Ectodermal cell (in vitro differentiated cells): ENCODE measurements around the gene TRPV5.

ENCODE experiments used
- H3K27ac ChIP-seq: 2 replicates; pipeline ENCODE4 v1.7.0; 2013; ENCODE audit warnings: mild to moderate bottlenecking, low read depth, low read length; ENCODE audit not compliant: insufficient read depth, poor library complexity, severe bottlenecking
- H3K27me3 ChIP-seq: 2 replicates; pipeline ENCODE4 v1.7.0; 2013; ENCODE audit warnings: mild to moderate bottlenecking, low read length; ENCODE audit not compliant: insufficient read depth, control insufficient read depth, poor library complexity, severe bottlenecking
- H3K36me3 ChIP-seq: one replicate; pipeline ENCODE4 v1.7.0; 2013; ENCODE audit warnings: low read length; ENCODE audit not compliant: control insufficient read depth, insufficient read depth
- H3K4me1 ChIP-seq: one replicate; pipeline ENCODE4 v1.7.0; 2013; ENCODE audit warnings: low read length; ENCODE audit not compliant: control insufficient read depth, insufficient read depth
- H3K4me3 ChIP-seq: 2 replicates; pipeline ENCODE4 v1.7.0; 2013; ENCODE audit warnings: low read depth, low read length, control low read depth; ENCODE audit not compliant: insufficient read depth
- H3K9me3 ChIP-seq: 2 replicates; pipeline ENCODE4 v1.7.0; 2013; ENCODE audit warnings: mild to moderate bottlenecking, low read length, moderate library complexity; ENCODE audit not compliant: control insufficient read depth
- WGBS, 2 experiments: methylation state at CpG; one replicate each; pipeline ENCODE4 v1.1.7; 2013; ENCODE audit warnings: missing lambda C conversion rate in 2 of 2; 5-methylcytosine and 5-hydroxymethylcytosine counted together

TRPV5 gene

DNA sequence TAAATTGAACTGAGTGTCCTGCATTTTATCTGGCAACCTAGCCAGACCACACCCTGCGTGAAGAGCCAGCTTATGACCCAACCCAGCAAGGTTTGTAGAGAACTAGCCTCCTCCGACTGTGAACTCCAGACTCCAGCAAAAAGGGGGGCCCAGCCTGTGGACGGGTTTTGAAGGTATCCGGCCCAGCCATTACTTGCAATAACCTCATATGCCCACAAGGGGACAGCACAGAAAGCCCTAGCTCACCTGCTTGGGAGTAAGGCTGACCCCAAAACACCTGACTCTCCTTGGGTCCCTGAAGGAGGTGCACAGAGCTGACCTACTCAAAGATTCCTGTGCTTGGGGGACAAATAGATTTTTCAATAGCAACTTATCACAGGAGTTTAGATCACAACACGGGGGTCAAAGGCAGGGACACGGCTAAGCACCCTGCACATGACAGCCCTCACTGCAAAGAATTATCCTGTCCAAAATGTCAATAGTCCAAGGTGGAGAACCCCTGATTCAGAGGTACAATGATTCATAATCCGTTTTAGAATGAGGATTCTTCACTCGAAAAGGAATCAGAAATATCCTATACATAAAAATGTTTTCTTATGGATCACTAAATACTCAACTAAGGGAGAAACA lies 52.6 kb downstream of the TRPV5 start:
- H3K27me3 ChIP-seq = no peaks in the 10 kb centered on the region
- 42 to 45% methylated on average over 6 to 8 of the region's 8 CpGs for WGBS, 2 experiments

DNA sequence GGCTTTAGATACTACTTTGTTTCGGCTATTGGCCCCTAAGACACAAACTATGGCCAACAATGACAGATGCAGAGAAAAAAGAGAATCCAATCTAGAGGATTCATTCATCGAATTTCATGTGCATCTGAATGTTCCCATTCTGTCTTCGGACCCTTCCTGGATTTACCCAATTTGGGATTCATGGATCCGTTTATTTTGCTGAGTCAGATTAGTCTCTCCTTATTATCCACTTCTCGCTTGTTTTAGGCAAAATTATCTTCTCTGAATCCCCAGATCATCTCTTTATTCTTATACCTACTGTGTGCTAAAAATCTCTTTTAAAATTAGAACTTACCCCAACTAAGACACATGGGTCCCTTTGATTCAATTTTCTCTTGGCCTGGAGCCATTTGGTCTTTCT lies 54.5 kb downstream of the TRPV5 start:
- Histone ChIP-seq H3K4me1 (no peaks in the 10 kb centered on the region), H3K4me3 (no peak overlapping the region), H3K9me3 (no peaks in the 10 kb centered on the region), H3K27me3 (no peaks in the 10 kb centered on the region), H3K36me3 (no peaks in the 10 kb centered on the region), H3K27ac (no peak overlapping the region)
- 91 to 93% methylated on average over 5 of the region's 5 CpGs for WGBS, 2 experiments

More for the DNA sequence above, 52.6 kb downstream of the TRPV5 start:
- Histone ChIP-seq H3K4me3 (no peak overlapping the region), H3K27ac (no peak overlapping the region), H3K9me3 (no peaks in the 10 kb centered on the region), H3K36me3 (no peaks in the 10 kb centered on the region), H3K4me1 (peaks cover 3% of the 10 kb centered on the region)

DNA sequence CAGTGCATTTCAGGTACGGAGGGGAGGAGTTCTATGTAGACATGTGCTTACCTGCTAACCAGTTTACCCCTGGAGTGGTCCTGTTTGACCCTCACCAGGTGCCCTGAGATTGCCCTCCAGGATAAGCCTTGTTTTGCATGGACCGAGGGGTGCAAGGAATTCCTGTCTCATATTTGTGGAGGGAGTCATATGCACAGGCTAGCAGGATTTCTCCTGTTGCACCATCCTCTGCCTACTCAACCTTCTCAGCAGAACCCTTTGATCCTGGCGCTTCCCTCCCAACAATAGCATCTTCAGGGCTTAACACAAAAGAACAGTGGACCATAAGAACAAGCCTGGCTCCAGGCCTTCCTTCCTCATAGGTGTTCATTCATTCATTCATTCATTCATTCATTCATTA lies 55.2 kb downstream of the TRPV5 start:
- no peaks in the 10 kb centered on the region for H3K27me3 ChIP-seq
- H3K36me3 ChIP-seq = no peaks in the 10 kb centered on the region
- no peak overlapping the region for H3K4me3 ChIP-seq
- no peaks in the 10 kb centered on the region for H3K9me3 ChIP-seq
- H3K27ac ChIP-seq = no peak overlapping the region
- WGBS, 2 experiments = 92 to 97% methylated on average over 3 of the region's 3 CpGs
- no peaks in the 10 kb centered on the region for H3K4me1 ChIP-seq

DNA sequence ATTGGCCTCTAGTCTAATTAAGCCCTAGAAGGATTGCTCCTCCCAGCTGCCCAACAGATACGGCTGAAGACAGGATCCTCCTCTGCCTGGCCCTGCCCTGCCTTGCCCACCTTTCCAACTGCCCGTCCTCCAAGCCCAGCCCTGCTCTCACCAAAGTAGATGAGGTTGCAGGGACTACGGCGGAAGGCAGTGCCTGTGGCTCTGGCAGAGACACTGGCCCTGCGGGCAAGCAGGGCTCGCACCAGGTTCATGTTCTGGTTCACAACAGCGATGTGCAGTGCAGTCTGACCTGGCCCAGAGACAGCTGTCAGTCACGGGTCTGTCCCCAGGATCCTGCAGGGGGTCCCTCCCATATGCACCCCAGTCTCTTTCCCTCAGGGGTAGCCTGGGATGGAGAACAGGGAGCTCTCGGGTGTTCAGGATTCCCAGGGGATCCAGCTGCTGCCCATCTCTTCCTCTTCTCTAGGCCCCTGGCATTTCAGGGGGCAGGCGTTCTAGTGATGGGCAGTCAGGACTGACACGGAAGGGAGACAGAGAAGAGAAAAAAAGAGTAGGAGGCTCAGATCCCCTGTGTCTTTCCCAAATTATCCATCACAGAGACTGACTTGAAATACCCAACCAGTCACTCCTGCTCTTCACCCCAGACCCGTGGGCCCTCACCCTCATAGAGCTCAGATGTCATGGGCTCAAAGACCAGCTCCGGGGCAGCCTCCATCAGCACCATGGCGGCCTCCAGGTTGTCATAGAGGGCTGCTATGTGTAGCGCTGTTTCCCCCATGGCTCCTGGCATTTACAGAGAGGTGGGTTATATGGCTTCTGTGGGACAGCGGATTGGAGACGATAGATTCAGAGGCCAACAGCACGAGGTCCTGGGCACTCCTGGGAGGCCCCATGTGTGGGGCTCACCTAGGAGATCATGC lies 56.3 kb downstream of the TRPV5 start:
- Histone ChIP-seq H3K27ac (no peak overlapping the region), H3K4me3 (no peak overlapping the region), H3K36me3 (no peaks in the 10 kb centered on the region), H3K27me3 (no peaks in the 10 kb centered on the region), H3K9me3 (no peaks in the 10 kb centered on the region), H3K4me1 (no peaks in the 10 kb centered on the region)
- 89 to 91% methylated on average over 18 of the region's 18 CpGs for WGBS, 2 experiments

DNA sequence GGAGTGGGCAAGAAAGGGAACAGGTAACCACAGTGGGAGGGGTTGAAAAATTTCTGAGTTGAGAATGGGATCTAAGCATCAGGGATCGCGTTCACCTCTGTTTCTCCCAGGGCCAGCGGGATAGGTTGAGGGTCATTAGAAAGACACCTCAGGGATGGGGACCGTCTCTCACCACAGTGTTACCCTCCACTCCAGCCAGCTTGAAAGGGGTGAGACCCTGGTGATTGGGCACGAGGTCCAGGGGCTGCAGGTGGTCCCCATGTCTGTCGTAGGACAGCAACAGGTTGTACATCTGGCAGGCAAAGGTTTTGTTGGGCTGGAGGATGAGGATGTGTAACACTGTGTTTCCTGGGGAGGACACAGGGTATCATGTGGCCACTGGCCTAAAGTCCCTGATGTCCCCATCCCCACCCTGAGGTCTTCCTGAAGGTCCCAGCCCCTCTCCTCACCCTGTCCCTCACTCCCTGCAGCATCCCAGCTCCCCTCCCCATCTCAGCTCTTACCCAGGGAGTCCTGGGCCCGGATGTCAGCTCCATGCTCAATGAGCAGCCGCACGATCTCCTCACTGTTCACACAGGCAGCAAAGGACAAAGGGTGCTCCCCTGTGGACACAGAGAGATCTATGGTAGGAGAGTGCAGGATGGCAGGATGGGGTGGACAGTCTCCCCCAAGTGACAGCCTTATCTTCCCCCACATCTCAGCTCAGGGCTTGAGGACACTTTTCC lies 57.1 kb downstream of the TRPV5 start:
- Histone ChIP-seq H3K9me3 (no peaks in the 10 kb centered on the region), H3K4me3 (no peak overlapping the region), H3K27me3 (no peaks in the 10 kb centered on the region), H3K36me3 (no peaks in the 10 kb centered on the region), H3K27ac (no peak overlapping the region), H3K4me1 (no peaks in the 10 kb centered on the region)
- 91 to 93% methylated on average over 9 of the region's 9 CpGs for WGBS, 2 experiments

DNA sequence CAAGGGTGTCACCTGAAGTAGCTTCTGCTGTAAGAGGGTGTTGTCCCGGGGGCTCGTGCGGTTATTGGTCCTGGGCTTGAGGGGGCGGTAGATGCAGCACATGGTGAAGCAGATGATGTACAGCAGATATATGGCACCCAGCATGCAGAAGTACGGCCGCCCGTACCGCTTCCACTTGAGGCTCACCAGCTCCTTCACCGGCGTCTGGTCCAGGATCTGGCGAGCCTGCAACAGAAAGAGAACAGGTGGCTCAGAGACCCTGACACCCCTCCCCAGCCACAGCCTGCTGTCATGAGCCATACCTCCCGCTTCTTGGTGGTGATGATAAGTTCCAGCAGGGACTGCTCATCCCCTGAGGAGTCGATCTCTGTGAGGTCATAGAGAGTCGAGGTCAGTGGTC lies 58.1 kb downstream of the TRPV5 start:
- H3K4me1 ChIP-seq = no peaks in the 10 kb centered on the region
- H3K4me3 ChIP-seq = no peak overlapping the region
- 92 to 93% methylated on average over 14 of the region's 14 CpGs for WGBS, 2 experiments
- H3K27ac ChIP-seq = no peak overlapping the region
- no peaks in the 10 kb centered on the region for H3K27me3 ChIP-seq
- no peaks in the 10 kb centered on the region for H3K36me3 ChIP-seq
- H3K9me3 ChIP-seq = no peaks in the 10 kb centered on the region

DNA sequence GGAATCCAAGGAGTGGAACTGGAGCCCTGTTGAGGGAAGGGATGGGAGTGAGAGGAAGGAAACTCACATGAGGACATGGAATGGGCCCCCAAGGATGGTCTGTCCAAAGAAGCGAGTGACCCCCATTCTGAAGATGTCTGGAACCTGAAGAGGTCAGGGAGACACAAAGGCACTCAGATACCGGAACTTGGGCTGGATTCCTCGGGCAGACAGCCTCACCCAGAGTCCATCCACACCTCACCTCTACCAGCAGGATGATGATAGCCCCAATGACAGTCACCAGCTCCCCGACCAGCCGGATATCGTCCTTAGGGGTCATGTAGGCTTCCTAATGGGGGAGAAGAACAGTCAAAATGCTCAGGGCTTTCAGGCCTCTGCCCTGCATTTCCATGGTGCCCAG lies 58.7 kb downstream of the TRPV5 start:
- H3K4me3 ChIP-seq = no peak overlapping the region
- H3K27me3 ChIP-seq = no peaks in the 10 kb centered on the region
- no peak overlapping the region for H3K27ac ChIP-seq
- no peaks in the 10 kb centered on the region for H3K9me3 ChIP-seq
- no peaks in the 10 kb centered on the region for H3K4me1 ChIP-seq
- no peaks in the 10 kb centered on the region for H3K36me3 ChIP-seq
- WGBS, 2 experiments = 92 to 95% methylated on average over 6 of the region's 6 CpGs

DNA sequence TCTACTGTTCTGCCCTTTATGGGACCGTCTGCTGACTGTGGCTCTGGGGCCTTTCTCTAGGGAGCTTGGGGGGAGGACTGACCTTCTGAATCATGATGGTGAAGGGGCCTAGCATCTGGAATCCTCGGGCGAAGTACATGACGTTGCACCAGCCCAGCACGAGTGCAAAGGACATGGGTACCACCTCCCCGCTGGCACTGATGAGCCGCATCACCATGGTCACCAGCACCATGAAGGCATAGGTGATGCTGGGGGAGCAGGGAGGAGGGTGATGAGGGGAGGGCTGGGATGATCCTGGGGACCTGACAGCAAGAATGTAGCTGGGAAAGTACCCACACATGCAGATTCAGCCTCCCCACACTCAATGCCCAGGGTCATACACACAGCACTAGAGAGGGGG lies 59.1 kb downstream of the TRPV5 start:
- no peaks in the 10 kb centered on the region for H3K36me3 ChIP-seq
- H3K27me3 ChIP-seq = no peaks in the 10 kb centered on the region
- no peaks in the 10 kb centered on the region for H3K9me3 ChIP-seq
- WGBS, 2 experiments = 92 to 96% methylated on average over 7 of the region's 7 CpGs
- no peak overlapping the region for H3K27ac ChIP-seq
- no peaks in the 10 kb centered on the region for H3K4me1 ChIP-seq
- no peak overlapping the region for H3K4me3 ChIP-seq

DNA sequence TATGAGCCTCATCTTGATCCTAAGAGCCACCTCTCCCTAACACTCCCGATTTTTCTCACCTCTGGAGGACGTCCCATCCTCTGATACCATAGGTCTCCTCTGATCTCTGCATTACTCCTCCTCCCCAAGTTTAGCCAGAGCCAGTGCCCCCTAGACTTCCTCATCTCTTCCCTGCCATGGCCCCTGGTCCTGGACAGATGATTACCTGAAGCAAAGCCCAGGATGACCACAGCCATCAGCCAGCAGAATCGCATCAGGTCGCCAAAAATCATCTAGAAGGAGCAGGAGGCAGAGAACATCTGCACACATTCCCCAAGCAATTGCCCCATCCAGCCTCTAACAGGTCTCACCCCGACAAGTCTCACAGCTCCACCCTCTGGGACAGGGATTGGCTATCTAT lies 59.7 kb downstream of the TRPV5 start:
- Histone ChIP-seq H3K4me3 (no peak overlapping the region), H3K27me3 (no peaks in the 10 kb centered on the region), H3K9me3 (no peaks in the 10 kb centered on the region), H3K4me1 (no peaks in the 10 kb centered on the region), H3K27ac (no peak overlapping the region), H3K36me3 (no peaks in the 10 kb centered on the region)
- WGBS, 2 experiments = 89 to 93% methylated on average over 5 of the region's 5 CpGs

DNA sequence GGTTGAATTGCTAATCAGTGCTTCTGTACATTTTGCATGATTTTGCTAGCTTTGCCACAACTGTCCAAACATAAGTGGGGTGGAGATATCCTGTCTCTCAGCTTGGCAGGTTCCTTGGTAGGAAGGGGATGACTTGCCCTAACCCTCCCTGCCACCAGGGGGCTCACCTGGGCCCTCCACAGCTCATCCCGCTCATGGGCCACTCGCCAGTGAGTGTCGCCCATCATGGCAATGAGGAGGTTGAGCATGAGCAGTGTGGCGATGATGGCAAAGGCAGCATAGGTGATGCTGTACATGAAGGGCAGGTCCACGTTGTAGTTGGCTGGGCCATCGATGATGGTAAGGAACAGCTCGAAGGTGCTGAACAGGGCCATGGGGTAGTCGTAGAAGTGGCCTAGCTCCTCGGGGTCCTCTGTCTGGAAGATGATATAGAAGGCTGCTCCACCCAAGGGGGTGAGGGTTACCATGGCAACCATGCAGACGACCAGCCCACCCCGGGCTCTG lies 60.2 kb downstream of the TRPV5 start:
- Histone ChIP-seq H3K4me3 (no peak overlapping the region), H3K4me1 (no peaks in the 10 kb centered on the region), H3K36me3 (no peaks in the 10 kb centered on the region), H3K27ac (no peak overlapping the region), H3K27me3 (no peaks in the 10 kb centered on the region), H3K9me3 (no peaks in the 10 kb centered on the region)
- WGBS, 2 experiments = 82 to 88% methylated on average over 11 of the region's 11 CpGs
